ENCODE results near the gene EPB41L1. TPM values are rescaled to one million over a fixed set of nuclear protein-coding genes. Genes with fewer than 3 reads are reported as not detected.

Gene EPB41L1
- total and polyA plus RNA-seq, 2 experiments from 2014 or later, result 17.0 to 19.2 TPM

- Histone ChIP-seq H2AFZ (no peak overlapping the region), H3F3A (ENCODE audit: insufficient read depth) (no peaks in the 10 kb centered on the region), H3K27ac (no peak overlapping the region), H3K9me3 (ENCODE audit: low read depth) (no peaks in the 10 kb centered on the region), H3K9me2 (ENCODE audit: insufficient read depth) (no peaks in the 10 kb centered on the region), H4K20me1 (ENCODE audit: insufficient read depth) (no peaks in the 10 kb centered on the region), H3K4me2 (ENCODE audit: unreplicated experiment) (no peak overlapping the region), H3K9ac (no peak overlapping the region), H3K4me1 (ENCODE audit: insufficient read depth) (no peaks in the 10 kb centered on the region), H3K27me3 (replicated peaks; ENCODE audit: insufficient read depth) (peaks cover 69% of the 10 kb centered on the region), H3K36me3 (ENCODE audit: low read depth) (no peaks in the 10 kb centered on the region), H3K4me3 (no peak overlapping the region), H3K79me2 (ENCODE audit: insufficient read depth) (no peaks in the 10 kb centered on the region)
- in situ Hi-C loops (cut with MboI), result no loop called here
- no peak for DNase-seq
- no peak for TF ChIP-seq EZH2phosphoT487 (IDR thresholded peaks at IDR 0.05; ENCODE audit: insufficient read depth, low read depth)
- TF ChIP-seq EZH2 (IDR thresholded peaks at IDR 0.05; ENCODE audit: insufficient read depth, poor library complexity, severe bottlenecking), result no peak
- WGBS, 2 experiments (ENCODE audit: low coverage in 1 of 2, low lambda C conversion rate in 2 of 2, missing lambda C conversion rate in 2 of 2), result 32 to 36% methylated on average over 9 of the region's 9 CpGs
Observed at GRCh38 chr20:36277546-36277945, 123.0 kb downstream of the EPB41L1 start.

DNA sequence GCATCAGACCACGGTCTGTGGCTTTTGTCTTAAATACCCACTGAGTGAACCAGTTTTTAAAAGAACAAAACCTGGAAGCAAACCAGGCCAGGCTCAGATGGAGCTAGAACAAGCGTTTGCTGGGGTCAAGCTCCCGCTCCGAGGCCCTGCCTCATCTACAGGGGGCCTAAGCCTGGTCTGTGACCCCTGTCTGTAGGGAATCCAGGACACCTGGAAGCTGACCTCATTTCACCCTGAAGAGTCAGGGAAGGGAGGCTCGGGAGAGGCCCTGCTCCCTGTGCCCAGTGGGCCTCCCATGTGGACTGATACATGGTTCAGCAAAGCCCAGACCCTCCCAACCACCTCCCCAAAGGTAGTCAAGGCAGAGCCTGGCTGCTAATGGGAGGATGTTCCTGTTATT lies 124.8 kb downstream of the EPB41L1 start:
- H3K4me3 ChIP-seq, result no peak overlapping the region
- H3K79me2 ChIP-seq (ENCODE audit: insufficient read depth), result no peaks in the 10 kb centered on the region
- 28 to 31% methylated on average over 4 to 5 of the region's 5 CpGs for WGBS, 2 experiments (ENCODE audit: low coverage in 1 of 2, low lambda C conversion rate in 2 of 2, missing lambda C conversion rate in 2 of 2)
- no peak overlapping the region for H3K4me2 ChIP-seq (ENCODE audit: unreplicated experiment)
- H2AFZ ChIP-seq, result no peak overlapping the region
- H3K9me2 ChIP-seq (ENCODE audit: insufficient read depth), result no peaks in the 10 kb centered on the region
- H3F3A ChIP-seq (ENCODE audit: insufficient read depth), result no peaks in the 10 kb centered on the region
- H3K36me3 ChIP-seq (ENCODE audit: low read depth), result no peaks in the 10 kb centered on the region
- H3K27ac ChIP-seq, result no peak overlapping the region
- in situ Hi-C loops (cut with MboI), result no loop called here
- no peak for DNase-seq
- H3K9me3 ChIP-seq (ENCODE audit: low read depth), result no peaks in the 10 kb centered on the region
- H4K20me1 ChIP-seq (ENCODE audit: insufficient read depth), result no peaks in the 10 kb centered on the region
- H3K27me3 ChIP-seq (replicated peaks; ENCODE audit: insufficient read depth), result peaks cover 77% of the 10 kb centered on the region
- TF ChIP-seq EZH2phosphoT487 (IDR thresholded peaks at IDR 0.05; ENCODE audit: insufficient read depth, low read depth), result no peak
- TF ChIP-seq EZH2 (IDR thresholded peaks at IDR 0.05; ENCODE audit: insufficient read depth, poor library complexity, severe bottlenecking), result no peak
- H3K9ac ChIP-seq, result no peak overlapping the region
- H3K4me1 ChIP-seq (ENCODE audit: insufficient read depth), result no peaks in the 10 kb centered on the region

DNA sequence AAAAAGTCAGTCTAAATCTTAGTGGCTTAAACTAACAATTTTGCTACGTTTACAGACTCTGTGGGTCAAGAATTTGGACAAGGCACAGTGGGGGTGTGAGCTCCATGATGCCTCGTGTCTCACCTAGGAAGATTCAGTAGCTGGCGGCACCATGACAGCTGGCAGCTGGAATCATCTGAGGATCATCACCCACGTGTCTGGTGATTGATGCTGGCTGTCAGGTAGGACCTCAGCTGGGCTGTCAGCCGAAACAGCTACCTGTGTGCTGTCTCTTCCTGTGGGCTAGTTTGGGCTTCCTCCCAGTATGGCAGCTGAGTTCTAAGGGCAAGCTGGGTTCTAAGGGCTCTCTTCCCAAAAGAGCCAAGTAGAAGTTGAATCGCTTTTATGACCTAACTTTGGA lies 125.2 kb downstream of the EPB41L1 start:
- H3K4me1 ChIP-seq (ENCODE audit: insufficient read depth), result no peaks in the 10 kb centered on the region
- TF ChIP-seq EZH2 (IDR thresholded peaks at IDR 0.05; ENCODE audit: insufficient read depth, poor library complexity, severe bottlenecking) (no peak), EZH2phosphoT487 (IDR thresholded peaks at IDR 0.05; ENCODE audit: insufficient read depth, low read depth) (no peak)
- WGBS, 2 experiments (ENCODE audit: low coverage in 1 of 2, low lambda C conversion rate in 2 of 2, missing lambda C conversion rate in 2 of 2), result 40 to 42% methylated on average over 6 of the region's 6 CpGs
- H3K27ac ChIP-seq, result no peak overlapping the region
- H3F3A ChIP-seq (ENCODE audit: insufficient read depth), result no peaks in the 10 kb centered on the region
- H3K79me2 ChIP-seq (ENCODE audit: insufficient read depth), result no peaks in the 10 kb centered on the region
- DNase-seq, result no peak
- H3K36me3 ChIP-seq (ENCODE audit: low read depth), result no peaks in the 10 kb centered on the region
- H3K4me2 ChIP-seq (ENCODE audit: unreplicated experiment), result no peak overlapping the region
- H2AFZ ChIP-seq, result no peak overlapping the region
- peaks cover 76% of the 10 kb centered on the region for H3K27me3 ChIP-seq (replicated peaks; ENCODE audit: insufficient read depth)
- H3K9me3 ChIP-seq (ENCODE audit: low read depth), result no peaks in the 10 kb centered on the region
- no peaks in the 10 kb centered on the region for H3K9me2 ChIP-seq (ENCODE audit: insufficient read depth)
- in situ Hi-C loops (cut with MboI), result no loop called here
- no peaks in the 10 kb centered on the region for H4K20me1 ChIP-seq (ENCODE audit: insufficient read depth)
- H3K9ac ChIP-seq, result no peak overlapping the region
- no peak overlapping the region for H3K4me3 ChIP-seq

GRCh38 chr20:36281785-36282380 lies 127.3 kb downstream of the EPB41L1 start:
- Histone ChIP-seq H4K20me1 (ENCODE audit: insufficient read depth) (no peaks in the 10 kb centered on the region), H3K9me3 (ENCODE audit: low read depth) (no peaks in the 10 kb centered on the region), H3K9me2 (ENCODE audit: insufficient read depth) (no peaks in the 10 kb centered on the region), H3K27ac (no peak overlapping the region), H3K36me3 (ENCODE audit: low read depth) (no peaks in the 10 kb centered on the region), H3K27me3 (replicated peaks; ENCODE audit: insufficient read depth) (peaks cover 78% of the 10 kb centered on the region), H3F3A (ENCODE audit: insufficient read depth) (no peaks in the 10 kb centered on the region), H3K4me1 (ENCODE audit: insufficient read depth) (no peaks in the 10 kb centered on the region), H3K4me3 (no peak overlapping the region), H3K9ac (no peak overlapping the region), H3K79me2 (ENCODE audit: insufficient read depth) (no peaks in the 10 kb centered on the region), H2AFZ (no peak overlapping the region), H3K4me2 (ENCODE audit: unreplicated experiment) (no peak overlapping the region)
- WGBS, 2 experiments (ENCODE audit: low coverage in 1 of 2, low lambda C conversion rate in 2 of 2, missing lambda C conversion rate in 2 of 2), result 53 to 61% methylated on average over 9 to 10 of the region's 10 CpGs
- TF ChIP-seq EZH2 (IDR thresholded peaks at IDR 0.05; ENCODE audit: insufficient read depth, poor library complexity, severe bottlenecking) (no peak), EZH2phosphoT487 (IDR thresholded peaks at IDR 0.05; ENCODE audit: insufficient read depth, low read depth) (no peak)
- in situ Hi-C loops (cut with MboI), result no loop called here
- DNase-seq, result no peak

Other genes with a start within 250 kb of the EPB41L1 start
- 66.6 TPM in 2 replicates for gene SCAND1, start 200.2 kb upstream of the EPB41L1 start, total RNA-seq (2014; rRNA removed; shearing (Covaris generic))
- gene SCAND1, start 200.2 kb upstream of the EPB41L1 start, polyA plus RNA-seq (2016; fragmentation: Nextera tagmentation; extraction: Ambion mirVana), result 127 and 133 TPM in 2 replicates
- gene CNBD2, start 186.2 kb upstream of the EPB41L1 start, total RNA-seq (2014; rRNA removed; shearing (Covaris generic)), result 6.6 TPM in 1 of 2 replicates, not detected in the other
- gene CNBD2, start 186.2 kb upstream of the EPB41L1 start, polyA plus RNA-seq (2016; fragmentation: Nextera tagmentation; extraction: Ambion mirVana), result 0.28 and 1.7 TPM in 2 replicates
- 31.0 and 34.3 TPM in 2 replicates for gene AAR2, start 81.7 kb downstream of the EPB41L1 start, total RNA-seq (2014; rRNA removed; shearing (Covaris generic))
- 35.4 and 36.9 TPM in 2 replicates for gene AAR2, start 81.7 kb downstream of the EPB41L1 start, polyA plus RNA-seq (2016; fragmentation: Nextera tagmentation; extraction: Ambion mirVana)
- 14.3 and 16.8 TPM in 2 replicates for gene DLGAP4, start 151.6 kb downstream of the EPB41L1 start, total RNA-seq (2014; rRNA removed; shearing (Covaris generic))
- gene DLGAP4, start 151.6 kb downstream of the EPB41L1 start, polyA plus RNA-seq (2016; fragmentation: Nextera tagmentation; extraction: Ambion mirVana), result 68.1 and 71.1 TPM in 2 replicates